ENCODE data around the gene WDR7.

DNA sequence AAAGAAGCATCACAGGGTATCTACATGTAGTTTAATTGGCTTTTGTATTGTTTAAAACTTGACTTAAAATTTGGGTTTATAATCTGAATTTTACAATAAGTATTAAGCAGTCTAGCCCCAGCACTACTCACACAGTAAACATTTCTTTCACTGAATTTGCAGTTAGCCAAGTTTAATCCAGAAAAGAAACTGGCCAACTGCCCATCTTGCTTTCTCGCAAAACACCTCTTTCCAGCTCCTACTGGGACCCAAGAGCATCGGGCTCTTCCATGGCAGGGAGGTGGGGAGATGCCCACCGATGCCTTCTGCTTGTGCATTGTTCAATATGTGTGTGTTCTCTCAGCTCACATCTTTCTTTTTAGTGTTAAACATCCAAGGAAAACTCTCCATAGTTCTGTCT lies 283.0 kb downstream of the WDR7 start:
- TF ChIP-seq, protein P1, sequence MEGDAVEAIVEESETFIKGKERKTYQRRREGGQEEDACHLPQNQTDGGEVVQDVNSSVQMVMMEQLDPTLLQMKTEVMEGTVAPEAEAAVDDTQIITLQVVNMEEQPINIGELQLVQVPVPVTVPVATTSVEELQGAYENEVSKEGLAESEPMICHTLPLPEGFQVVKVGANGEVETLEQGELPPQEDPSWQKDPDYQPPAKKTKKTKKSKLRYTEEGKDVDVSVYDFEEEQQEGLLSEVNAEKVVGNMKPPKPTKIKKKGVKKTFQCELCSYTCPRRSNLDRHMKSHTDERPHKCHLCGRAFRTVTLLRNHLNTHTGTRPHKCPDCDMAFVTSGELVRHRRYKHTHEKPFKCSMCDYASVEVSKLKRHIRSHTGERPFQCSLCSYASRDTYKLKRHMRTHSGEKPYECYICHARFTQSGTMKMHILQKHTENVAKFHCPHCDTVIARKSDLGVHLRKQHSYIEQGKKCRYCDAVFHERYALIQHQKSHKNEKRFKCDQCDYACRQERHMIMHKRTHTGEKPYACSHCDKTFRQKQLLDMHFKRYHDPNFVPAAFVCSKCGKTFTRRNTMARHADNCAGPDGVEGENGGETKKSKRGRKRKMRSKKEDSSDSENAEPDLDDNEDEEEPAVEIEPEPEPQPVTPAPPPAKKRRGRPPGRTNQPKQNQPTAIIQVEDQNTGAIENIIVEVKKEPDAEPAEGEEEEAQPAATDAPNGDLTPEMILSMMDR (IDR thresholded peaks at IDR 0.05) = no peak
- TF ChIP-seq POLR2A (IDR thresholded peaks at IDR 0.05) = no peak

Data from esophagus squamous epithelium (tissue), 4 donors.